ENCODE results near the gene MUTYH.
"Not testable (repeated sequence)": the region's sequence is repeated elsewhere in the genome, so short reads cannot be mapped to it uniquely, and the experiment has no call there.

The MUTYH gene

DNA sequence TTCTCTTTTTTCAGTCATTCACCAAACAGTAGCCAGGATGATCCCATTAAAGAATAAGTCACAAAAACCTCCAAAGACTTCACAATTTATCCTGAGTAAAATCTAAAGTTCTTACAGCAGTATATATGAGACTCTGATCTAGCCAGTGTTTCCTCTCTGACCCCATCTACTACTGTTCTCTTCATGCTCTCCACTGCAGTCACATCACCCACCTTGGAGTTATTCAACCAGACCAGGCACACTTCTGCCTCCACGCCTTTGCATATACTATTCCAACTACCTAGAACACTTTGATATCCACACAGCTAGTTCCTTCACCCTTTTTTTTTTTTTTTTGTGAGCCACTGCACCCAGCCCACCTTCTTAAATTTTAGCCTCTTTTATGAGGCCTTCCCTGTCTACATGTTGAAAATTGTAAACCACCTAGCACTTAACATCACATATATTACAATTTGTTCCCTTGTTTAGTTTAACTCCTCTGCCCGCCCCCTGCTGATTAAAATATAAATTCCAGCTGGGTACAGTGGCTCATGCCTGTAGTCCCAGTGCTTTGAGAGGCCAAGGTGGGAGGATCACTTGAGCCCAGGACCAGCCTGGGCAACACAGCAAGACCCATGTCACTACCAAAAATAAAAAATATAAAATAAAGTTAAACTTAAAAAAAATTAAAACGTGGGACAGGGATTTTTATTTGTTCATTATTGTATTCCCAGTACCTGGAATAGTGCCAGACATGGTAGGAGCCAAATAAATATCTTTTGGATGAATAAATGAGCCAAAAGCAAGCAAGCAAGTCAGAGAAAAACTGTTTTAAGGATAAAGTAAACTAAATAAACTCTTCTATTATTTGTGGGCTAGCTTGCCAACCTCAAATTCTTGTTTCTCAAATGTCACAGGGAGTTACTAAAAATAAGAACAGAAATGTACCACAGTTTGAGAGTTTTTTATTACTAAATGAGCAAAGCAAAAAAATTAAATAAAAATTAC is 35.2 kb upstream of the MUTYH start:
- Histone ChIP-seq H3K79me2 (no peaks in the 10 kb centered on the region), H3K4me1 (no peaks in the 10 kb centered on the region), H2AFZ (no peak overlapping the region), H3K9me3 (ENCODE audit: control insufficient read depth, low read length) (no peaks in the 10 kb centered on the region), H3K36me3 (ENCODE audit: control insufficient read depth, insufficient read depth, low read length) (no peaks in the 10 kb centered on the region), H3K4me2 (ENCODE audit: low read length) (no peak overlapping the region), H3K4me3 (ENCODE audit: low read depth, low read length) (no peak overlapping the region), H3K9ac (no peak overlapping the region), H3K27ac (no peak overlapping the region), H3K27me3 (ENCODE audit: control insufficient read depth, insufficient read depth, low read length) (no peaks in the 10 kb centered on the region)
- TF ChIP-seq CTCF (IDR thresholded peaks at IDR 0.05) = no peak

GRCh38 chr1:45373573-45373972 is 33.3 kb upstream of the MUTYH start:
- Histone ChIP-seq H3K9ac (no peak overlapping the region), H3K79me2 (no peaks in the 10 kb centered on the region), H2AFZ (no peak overlapping the region), H3K9me3 (ENCODE audit: control insufficient read depth, low read length) (no peaks in the 10 kb centered on the region), H3K4me1 (no peaks in the 10 kb centered on the region), H3K4me2 (ENCODE audit: low read length) (no peak overlapping the region), H3K36me3 (ENCODE audit: control insufficient read depth, insufficient read depth, low read length) (no peaks in the 10 kb centered on the region), H3K27ac (no peak overlapping the region), H3K27me3 (ENCODE audit: control insufficient read depth, insufficient read depth, low read length) (no peaks in the 10 kb centered on the region), H3K4me3 (ENCODE audit: low read depth, low read length) (no peak overlapping the region)
- TF ChIP-seq CTCF (IDR thresholded peaks at IDR 0.05) = no peak

GRCh38 chr1:45370575-45370974 is 30.3 kb upstream of the MUTYH start:
- Histone ChIP-seq H3K36me3 (ENCODE audit: control insufficient read depth, insufficient read depth, low read length) (no peaks in the 10 kb centered on the region), H3K4me3 (ENCODE audit: low read depth, low read length) (no peak overlapping the region), H3K9ac (no peak overlapping the region), H3K27me3 (ENCODE audit: control insufficient read depth, insufficient read depth, low read length) (no peaks in the 10 kb centered on the region), H3K4me1 (no peaks in the 10 kb centered on the region), H3K79me2 (no peaks in the 10 kb centered on the region), H3K9me3 (ENCODE audit: control insufficient read depth, low read length) (no peaks in the 10 kb centered on the region), H2AFZ (no peak overlapping the region), H3K4me2 (ENCODE audit: low read length) (no peak overlapping the region), H3K27ac (no peak overlapping the region)
- no peak for TF ChIP-seq CTCF (IDR thresholded peaks at IDR 0.05)

GRCh38 chr1:45365051-45365450 is 24.8 kb upstream of the MUTYH start:
- Histone ChIP-seq H3K27ac (no peak overlapping the region), H3K79me2 (no peaks in the 10 kb centered on the region), H3K9ac (no peak overlapping the region), H3K4me2 (ENCODE audit: low read length) (no peak overlapping the region), H3K4me1 (peaks cover 6% of the 10 kb centered on the region), H3K4me3 (ENCODE audit: low read depth, low read length) (no peak overlapping the region), H3K36me3 (ENCODE audit: control insufficient read depth, insufficient read depth, low read length) (no peaks in the 10 kb centered on the region), H3K9me3 (ENCODE audit: control insufficient read depth, low read length) (no peaks in the 10 kb centered on the region), H2AFZ (no peak overlapping the region), H3K27me3 (ENCODE audit: control insufficient read depth, insufficient read depth, low read length) (no peaks in the 10 kb centered on the region)
- no peak for TF ChIP-seq CTCF (IDR thresholded peaks at IDR 0.05)

GRCh38 chr1:45364294-45364693 is 24.1 kb upstream of the MUTYH start:
- no peaks in the 10 kb centered on the region for H3K36me3 ChIP-seq (ENCODE audit: control insufficient read depth, insufficient read depth, low read length)
- H3K4me1 ChIP-seq = peaks cover 9% of the 10 kb centered on the region
- no peak overlapping the region for H3K27ac ChIP-seq
- H3K9ac ChIP-seq = no peak overlapping the region
- no peaks in the 10 kb centered on the region for H3K27me3 ChIP-seq (ENCODE audit: control insufficient read depth, insufficient read depth, low read length)
- H3K9me3 ChIP-seq (ENCODE audit: control insufficient read depth, low read length) = no peaks in the 10 kb centered on the region
- no peak overlapping the region for H3K4me2 ChIP-seq (ENCODE audit: low read length)
- TF ChIP-seq CTCF (IDR thresholded peaks at IDR 0.05) = no peak
- no peaks in the 10 kb centered on the region for H3K79me2 ChIP-seq
- H3K4me3 ChIP-seq (ENCODE audit: low read depth, low read length) = no peak overlapping the region
- no peak overlapping the region for H2AFZ ChIP-seq

- Histone ChIP-seq H3K27ac (peak overlapping the region; percentile 29), H2AFZ (peak overlapping the region; percentile 61)
- not testable (repeated sequence) for H3K9me3 ChIP-seq (ENCODE audit: control insufficient read depth, low read length); H3K4me1 ChIP-seq; H3K4me3 ChIP-seq (ENCODE audit: low read depth, low read length); H3K27me3 ChIP-seq (ENCODE audit: control insufficient read depth, insufficient read depth, low read length); H3K36me3 ChIP-seq (ENCODE audit: control insufficient read depth, insufficient read depth, low read length); H3K9ac ChIP-seq; H3K79me2 ChIP-seq; H3K4me2 ChIP-seq (ENCODE audit: low read length)
Measured at GRCh38 chr1:45360981-45361380, 20.7 kb upstream of the MUTYH start.
